GM12878 (cell line): ENCODE measurements around the gene TBXAS1. TPM values are rescaled to one million over a fixed set of nuclear protein-coding genes. Genes with fewer than 3 reads are reported as not detected.

ENCODE experiments used
- ATAC-seq: fragments of 200-7000 bp; cut with Tn5 transposase; 3 replicates; pipeline ENCODE4 v1.9.1; 2020; ENCODE audit warnings: mild to moderate bottlenecking, moderate library complexity
- BruUV-seq: library from RNA; stranded (reverse); fragments of 400-500 nt; replicated peaks from 2 replicates; lab custom pipeline; 2021; lab: Mats Ljungman, UMichigan
- CTCF ChIA-PET: fragments of 300-600 bp; sonication (Branson Sonifier 250); formaldehyde crosslinking; extraction: SDS; loops from one replicate; lab custom pipeline; 2021; ENCODE audit warnings: inconsistent platforms; lab: Yijun Ruan, JAX
- POLR2A ChIA-PET: fragments of 350-600 bp; formaldehyde crosslinking; extraction: SDS; loops from one replicate; lab custom pipeline; 2021; ENCODE audit warnings: inconsistent platforms; lab: Charles Lee
- RAD21 ChIA-PET: fragments of 300-600 bp; sonication (Branson Sonifier 250); formaldehyde crosslinking; loops from one replicate; lab custom pipeline; 2023; ENCODE audit warnings: antibody characterized with exemption; ENCODE audit not compliant: unreplicated experiment; lab: Charles Lee
- SMC1A ChIA-PET: fragments of 300-600 bp; sonication (Branson Sonifier 250); formaldehyde crosslinking; loops from one replicate; lab custom pipeline; 2023; ENCODE audit not compliant: unreplicated experiment, uncharacterized antibody; lab: Charles Lee
- DNase-seq: peaks from one replicate; pipeline ENCODE4 v3.0.0-alpha.2; 2011; ENCODE audit warnings: low read depth, low spot score
- FAIRE-seq: peaks from 3 replicates; lab custom pipeline; 2011; peaks lifted over from hg19 to GRCh38; lab: Jason Lieb, UNC
- H2AFZ ChIP-seq: 2 replicates; pipeline ENCODE4 v1.6.0; 2011; ENCODE audit warnings: low read depth, low read length, control low read depth; ENCODE audit not compliant: control insufficient read depth
- H3K27ac ChIP-seq: 2 replicates; pipeline ENCODE4 v1.5.1; 2011; ENCODE audit warnings: control low read depth; ENCODE audit not compliant: control insufficient read depth, insufficient read depth
- H3K27me3 ChIP-seq, 2 experiments: replicated peaks in 1 of 2; 2 replicates each; pipeline versions ENCODE4 v1.6.0 to v1.6.1; 2011; ENCODE audit warnings: low read length in 1 of 2; ENCODE audit not compliant: control insufficient read depth in 2 of 2, insufficient read depth in 2 of 2
- H3K36me3 ChIP-seq, 2 experiments: 2 replicates each; pipeline ENCODE4 v1.5.1; 2011; ENCODE audit warnings: low read length in 1 of 2; ENCODE audit not compliant: control insufficient read depth in 2 of 2, insufficient read depth in 2 of 2
- H3K4me1 ChIP-seq: 2 replicates; pipeline ENCODE4 v1.6.1; 2011; ENCODE audit warnings: mild to moderate bottlenecking, low read length, moderate library complexity, mixed read lengths; ENCODE audit not compliant: control insufficient read depth, insufficient read depth
- H3K4me2 ChIP-seq: 2 replicates; pipeline ENCODE4 v1.6.0; 2011; ENCODE audit warnings: control low read depth; ENCODE audit not compliant: control insufficient read depth, insufficient read depth
- H3K4me3 ChIP-seq: fragments of 200-600 bp; sonication (generic); 2 replicates; pipeline ENCODE4 v1.5.1; 2016
- H3K79me2 ChIP-seq: 2 replicates; pipeline ENCODE4 v1.6.0; 2011; ENCODE audit warnings: low read length; ENCODE audit not compliant: control insufficient read depth, insufficient read depth
- H3K9ac ChIP-seq: 2 replicates; pipeline ENCODE4 v1.8.0; 2011; ENCODE audit warnings: low read length, control low read depth, mixed read lengths; ENCODE audit not compliant: control insufficient read depth, insufficient read depth
- H3K9me3 ChIP-seq: replicated peaks from 3 replicates; pipeline ENCODE4 v1.5.1; 2011; ENCODE audit warnings: mild to moderate bottlenecking, low read length; ENCODE audit not compliant: control insufficient read depth, insufficient read depth
- H4K20me1 ChIP-seq: 2 replicates; pipeline ENCODE4 v1.6.0; 2011; ENCODE audit not compliant: control insufficient read depth, insufficient read depth
- CBFB ChIP-seq: IDR thresholded peaks from 2 replicates; pipeline ENCODE4 v1.6.1; 2016; ENCODE audit warnings: antibody characterized with exemption, low read depth
- CEBPB ChIP-seq, 2 experiments: fragments of 150-350 bp in 1 of 2; IDR thresholded peaks; 2 replicates each; pipeline ENCODE4 v1.6.1; 2012 to 2014; ENCODE audit warnings: low read depth in 2 of 2, low read length in 2 of 2, borderline replicate concordance in 1 of 2, inconsistent platforms in 1 of 2
- E2F4 ChIP-seq: IDR thresholded peaks from 2 replicates; pipeline ENCODE4 v1.6.1; 2012; ENCODE audit warnings: low read depth, low read length, improper control_type of control experiment
- FOXK2 ChIP-seq: fragments of 450-650 bp; IDR thresholded peaks from 2 replicates; pipeline ENCODE4 v1.6.1; 2017; ENCODE audit warnings: mild to moderate bottlenecking, moderate library complexity
- FOXM1 ChIP-seq: IDR thresholded peaks from 2 replicates; pipeline ENCODE4 v1.6.1; 2012; ENCODE audit warnings: low read depth, mild to moderate bottlenecking, inconsistent platforms, low read length, moderate library complexity
- GABPA ChIP-seq: IDR thresholded peaks from 2 replicates; pipeline ENCODE4 v1.6.1; 2014; ENCODE audit warnings: antibody characterized with exemption, low read depth, mild to moderate bottlenecking, inconsistent platforms
- MTA3 ChIP-seq: IDR thresholded peaks from 2 replicates; pipeline ENCODE4 v1.6.1; 2012; ENCODE audit warnings: low read length, inconsistent platforms, borderline replicate concordance
- MXI1 ChIP-seq: fragments of 150-350 bp; IDR thresholded peaks from 2 replicates; pipeline ENCODE4 v1.6.1; 2011; ENCODE audit warnings: low read depth, mild to moderate bottlenecking, inconsistent platforms, low read length, improper control_type of control experiment
- NR2C2 ChIP-seq: IDR thresholded peaks from 2 replicates; pipeline ENCODE4 v1.6.1; 2011; ENCODE audit warnings: borderline replicate concordance, low read depth; ENCODE audit not compliant: control insufficient read depth, insufficient read length
- RBBP5 ChIP-seq: fragments of 200-600 bp; sonication (generic); conservative IDR thresholded peaks from 2 replicates; pipeline ENCODE4 v1.6.1; 2016
- RUNX3 ChIP-seq: IDR thresholded peaks from 2 replicates; pipeline ENCODE4 v1.6.1; 2012; ENCODE audit warnings: low read length, inconsistent platforms
- SMARCA5 ChIP-seq: fragments of 450-650 bp; IDR thresholded peaks from 2 replicates; pipeline ENCODE4 v1.6.1; 2017; ENCODE audit warnings: mild to moderate bottlenecking
- ZNF217 ChIP-seq: fragments of 450-650 bp; IDR thresholded peaks from 2 replicates; pipeline ENCODE4 v1.6.1; 2017; ENCODE audit warnings: antibody characterized with exemption, mild to moderate bottlenecking
- WGBS: methylation state at CpG from one replicate; pipeline ENCODE4 v1.1.6; 2016; ENCODE audit warnings: low lambda C conversion rate; ENCODE audit not compliant: insufficient replicate concordance, insufficient coverage; ENCODE audit errors: missing lambda C conversion rate; 5-methylcytosine and 5-hydroxymethylcytosine counted together
- in situ Hi-C: fragments of 300-500 bp; cut with MboI; formaldehyde crosslinking; loops from 9 replicates; pipeline ENCODE4 v1.14.3; 2018; ENCODE audit warnings: mixed read lengths
- intact Hi-C: fragments of 100-400 bp; cut with micrococcal nuclease; formaldehyde crosslinking; loops from one replicate; pipeline ENCODE4 v1.14.2; 2022; ENCODE audit not compliant: unreplicated experiment
- polyA plus RNA-seq, 11 experiments: library from polyadenylated mRNA; depleted of rRNA in 4 of 11; unstranded in 6 of 11; stranded (reverse) in 5 of 11; fragments of >200 nt; fragmentation: Nextera tagmentation in 4 of 11; fragmentation: Illumina TruSeq in 1 of 11; extraction: Ambion mirVana in 4 of 11; extraction: Trizol in 1 of 11; gene quantifications; 1 replicate in 1 of 11; 2 replicates in 10 of 11; pipeline versions ENCODE4 v1.2.1 to v1.2.3, GENCODE V29; 2011 to 2016; ENCODE audit warnings: inconsistent platforms in 2 of 11, missing spikeins in 2 of 11, low read depth in 1 of 11
- total RNA-seq, 4 experiments: library from RNA; depleted of rRNA in 3 of 4; stranded (reverse); fragments of >200 nt in 3 of 4; fragmentation: Illumina TruSeq in 1 of 4; extraction: Trizol in 1 of 4; gene quantifications; 2 replicates each; pipeline versions ENCODE4 v1.2.1 to v1.2.3, GENCODE V29; 2013 to 2021
- TF ChIP-seq, protein P1 (sequence below): IDR thresholded peaks from 2 replicates; pipeline ENCODE4 v1.6.1; 2011; ENCODE audit warnings: low read depth, mild to moderate bottlenecking, low read length, moderate library complexity, borderline replicate concordance; ENCODE audit errors: extremely low read depth
- TF ChIP-seq, protein P2 (sequence below), 3 experiments: IDR thresholded peaks in 2 of 3; conservative IDR thresholded peaks in 1 of 3; 2 replicates each; pipeline ENCODE4 v1.5.1; 2011; ENCODE audit warnings: low read depth in 3 of 3, low read length in 3 of 3, mild to moderate bottlenecking in 3 of 3, control low read depth in 2 of 3, moderate library complexity in 2 of 3, inconsistent platforms in 1 of 3, mixed read lengths in 1 of 3; ENCODE audit not compliant: control insufficient read depth in 2 of 3, insufficient read depth in 1 of 3; ENCODE audit errors: extremely low read depth in 1 of 3

The TBXAS1 gene
- total and polyA plus RNA-seq, 10 of the 15 experiments (the other 5 are each of a cell fraction or from before 2014, with no cell fraction given): 1.5 to 32.7 (median 16.3) TPM

DNA sequence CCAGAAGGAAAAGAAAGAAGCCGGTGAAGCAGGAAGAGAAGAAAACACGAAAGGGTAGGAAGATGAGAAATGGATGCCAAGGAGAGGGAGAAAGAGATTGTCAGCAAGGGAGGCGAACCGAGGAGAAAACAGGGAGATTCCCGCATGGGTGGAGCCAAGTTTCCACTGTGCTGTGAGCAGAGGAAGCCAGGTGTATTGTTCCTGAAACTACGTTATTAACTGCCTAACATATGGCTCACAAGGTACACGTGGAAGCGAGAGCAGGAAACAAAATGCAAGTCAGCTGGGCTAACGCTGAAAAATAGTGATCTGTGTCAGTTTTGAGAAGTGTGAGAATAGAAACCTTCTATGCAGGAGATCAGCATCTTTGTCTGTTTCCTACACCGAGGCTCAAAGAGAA, 30.8 kb upstream of the TBXAS1 start (continued):
- TF ChIP-seq FOXM1 (no peak), FOXK2 (no peak)
- TF ChIP-seq, protein P1, sequence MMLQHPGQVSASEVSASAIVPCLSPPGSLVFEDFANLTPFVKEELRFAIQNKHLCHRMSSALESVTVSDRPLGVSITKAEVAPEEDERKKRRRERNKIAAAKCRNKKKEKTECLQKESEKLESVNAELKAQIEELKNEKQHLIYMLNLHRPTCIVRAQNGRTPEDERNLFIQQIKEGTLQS: no peak

DNA sequence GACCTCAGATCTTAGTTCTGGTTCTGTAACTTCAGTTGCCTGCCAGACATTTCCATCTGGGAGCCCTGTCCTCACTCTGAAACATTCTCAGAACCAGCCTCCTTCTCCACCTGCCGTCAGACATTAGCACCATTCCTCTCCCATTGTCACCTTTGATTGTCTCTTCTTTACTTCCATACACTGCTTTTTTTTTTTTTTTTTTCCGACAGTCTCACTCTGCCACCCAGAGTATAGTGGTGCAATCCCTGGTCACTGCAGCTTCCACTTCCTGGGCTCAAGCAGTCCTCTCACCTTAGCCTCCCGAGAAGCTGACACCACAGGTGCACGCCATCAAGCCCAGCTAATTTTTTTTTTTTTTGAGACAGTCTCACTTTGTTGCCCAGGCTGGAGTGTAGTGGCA, 30.2 kb upstream of the TBXAS1 start:
- intact Hi-C loops: no loop called here
- H3K9me3 ChIP-seq: no peaks in the 10 kb centered on the region; the same call in 2 of the 3 replicates
- H3K79me2 ChIP-seq: no peaks in the 10 kb centered on the region
- 83% methylated on average over 2 of the region's 4 CpGs for WGBS
- no peak for FAIRE-seq
- CTCF ChIA-PET: interaction anchor here (0.7 to 0.9 kb wide), 2 partner anchors 153 to 182 kb away, joined by 3 read pairs; no protein-coding TSS in a partner anchor
- peaks cover 20% of the 10 kb centered on the region for H3K4me1 ChIP-seq
- H3K27me3 ChIP-seq: no peaks in the 10 kb centered on the region
- DNase-seq: no peak
- H3K4me2 ChIP-seq: peak overlapping the region; percentile 26; the same call in 1 of the 2 replicates
- ATAC-seq: no peak
- in situ Hi-C loops: no loop called here
- POLR2A ChIA-PET: interaction anchor here (0.7 to 1.4 kb wide), 3 partner anchors 16 to 211 kb away, joined by 4 to 8 read pairs (median 4); no protein-coding TSS in a partner anchor
- TF ChIP-seq, protein P2, sequence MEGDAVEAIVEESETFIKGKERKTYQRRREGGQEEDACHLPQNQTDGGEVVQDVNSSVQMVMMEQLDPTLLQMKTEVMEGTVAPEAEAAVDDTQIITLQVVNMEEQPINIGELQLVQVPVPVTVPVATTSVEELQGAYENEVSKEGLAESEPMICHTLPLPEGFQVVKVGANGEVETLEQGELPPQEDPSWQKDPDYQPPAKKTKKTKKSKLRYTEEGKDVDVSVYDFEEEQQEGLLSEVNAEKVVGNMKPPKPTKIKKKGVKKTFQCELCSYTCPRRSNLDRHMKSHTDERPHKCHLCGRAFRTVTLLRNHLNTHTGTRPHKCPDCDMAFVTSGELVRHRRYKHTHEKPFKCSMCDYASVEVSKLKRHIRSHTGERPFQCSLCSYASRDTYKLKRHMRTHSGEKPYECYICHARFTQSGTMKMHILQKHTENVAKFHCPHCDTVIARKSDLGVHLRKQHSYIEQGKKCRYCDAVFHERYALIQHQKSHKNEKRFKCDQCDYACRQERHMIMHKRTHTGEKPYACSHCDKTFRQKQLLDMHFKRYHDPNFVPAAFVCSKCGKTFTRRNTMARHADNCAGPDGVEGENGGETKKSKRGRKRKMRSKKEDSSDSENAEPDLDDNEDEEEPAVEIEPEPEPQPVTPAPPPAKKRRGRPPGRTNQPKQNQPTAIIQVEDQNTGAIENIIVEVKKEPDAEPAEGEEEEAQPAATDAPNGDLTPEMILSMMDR (IDR thresholded peaks at IDR 0.05 in 2 of 3, conservative IDR thresholded peaks at IDR 0.05 in 1 of 3; ENCODE audit: control insufficient read depth in 2 of 3, extremely low read depth in 1 of 3, insufficient read depth in 1 of 3, low read depth in 3 of 3, low read length in 3 of 3): no peak
- TF ChIP-seq RUNX3: no peak
- TF ChIP-seq MTA3: no peak
- no peak for TF ChIP-seq RBBP5
- TF ChIP-seq MXI1: no peak
- no peak for TF ChIP-seq NR2C2
- no peak for TF ChIP-seq E2F4
- no peak for TF ChIP-seq CBFB
- no peak for TF ChIP-seq GABPA
- TF ChIP-seq ZNF217: no peak
- no peak for TF ChIP-seq CEBPB (IDR thresholded peaks at IDR 0.05; ENCODE audit: borderline replicate concordance in 1 of 2, low read depth in 2 of 2, low read length in 2 of 2)
- TF ChIP-seq SMARCA5: no peak
- no TSS peak for BruUV-seq
- H3K4me3 ChIP-seq: no peak overlapping the region
- H4K20me1 ChIP-seq: no peaks in the 10 kb centered on the region
- H3K27ac ChIP-seq: no peak overlapping the region
- RAD21 ChIA-PET: interaction anchor here (0.6 to 1.3 kb wide), 2 partner anchors 153 to 309 kb away, joined by 3 to 6 read pairs; no protein-coding TSS in a partner anchor
- no peaks in the 10 kb centered on the region for H3K36me3 ChIP-seq
- no peak overlapping the region for H2AFZ ChIP-seq
- SMC1A ChIA-PET: interaction anchor here (1.3 to 1.4 kb wide), 3 partner anchors 12 to 156 kb away, joined by 3 to 4 read pairs (median 3); no protein-coding TSS in a partner anchor
- no peak overlapping the region for H3K9ac ChIP-seq
